ENCODE results near the gene CADM4.

GRCh38 chr19:43616954-43617353, 22.7 kb downstream of the CADM4 start:
- TF ChIP-seq POLR2A (IDR thresholded peaks at IDR 0.05) (no peak), CTCF (IDR thresholded peaks at IDR 0.05) (no peak)

All from right lobe of liver (tissue), 4 donors.